Liver (tissue), 9 donors: ENCODE measurements around the gene MMS22L. TPM values are rescaled to one million over a fixed set of nuclear protein-coding genes. Genes with fewer than 3 reads are reported as not detected.

ENCODE experiments used
- DNase-seq: peaks from one replicate; pipeline ENCODE4 v3.0.0-alpha.2; 2017; ENCODE audit warnings: low spot score
- H3K27ac ChIP-seq, 2 donors: one replicate each; pipeline ENCODE4 v1.7.0; 2013; ENCODE audit warnings: inconsistent platforms in 2 of 2, low read length in 2 of 2, control low read depth in 1 of 2, low read depth in 1 of 2, mild to moderate bottlenecking in 1 of 2
- H3K27me3 ChIP-seq, 4 donors: one replicate each; pipeline versions ENCODE4 v1.6.1 to v1.7.0; 2013; ENCODE audit warnings: low read length in 3 of 4, inconsistent platforms in 1 of 4, mild to moderate bottlenecking in 1 of 4, moderate library complexity in 1 of 4; ENCODE audit not compliant: control insufficient read depth in 4 of 4, insufficient read depth in 4 of 4
- H3K36me3 ChIP-seq, 4 donors: one replicate each; pipeline versions ENCODE4 v1.6.1 to v1.7.0; 2013; ENCODE audit warnings: low read length in 3 of 4, mild to moderate bottlenecking in 3 of 4, low read depth in 1 of 4, moderate library complexity in 1 of 4; ENCODE audit not compliant: control insufficient read depth in 4 of 4, insufficient read depth in 3 of 4
- H3K4me1 ChIP-seq, 4 donors: one replicate each; pipeline versions ENCODE4 v1.6.1 to v1.7.0; 2013; ENCODE audit warnings: low read length in 3 of 4, mild to moderate bottlenecking in 3 of 4, moderate library complexity in 1 of 4; ENCODE audit not compliant: control insufficient read depth in 4 of 4, insufficient read depth in 4 of 4
- H3K4me3 ChIP-seq, 3 donors: one replicate each; pipeline versions ENCODE4 v1.6.1 to v1.7.0; 2013; ENCODE audit warnings: low read length in 3 of 3, control low read depth in 1 of 3, low read depth in 1 of 3, mild to moderate bottlenecking in 1 of 3
- H3K9ac ChIP-seq, 2 donors: one replicate each; pipeline ENCODE4 v1.7.0; 2013; ENCODE audit warnings: low read length in 2 of 2, mild to moderate bottlenecking in 2 of 2, moderate library complexity in 2 of 2, control low read depth in 1 of 2, low read depth in 1 of 2
- H3K9me3 ChIP-seq, 4 donors: one replicate each; pipeline versions ENCODE4 v1.6.1 to v1.7.0; 2013; ENCODE audit warnings: low read length in 3 of 4; ENCODE audit not compliant: control insufficient read depth in 4 of 4
- CTCF ChIP-seq: fragments of 150-350 bp; IDR thresholded peaks from 2 replicates; pipeline ENCODE4 v1.5.1; 2017; ENCODE audit warnings: improper control_type of control experiment, low read depth, low read length; ENCODE audit not compliant: missing input control
- EGR1 ChIP-seq, 2 donors: IDR thresholded peaks; 2 replicates each; pipeline ENCODE4 v1.6.1; 2016 to 2018; ENCODE audit warnings: antibody characterized with exemption in 2 of 2, low read depth in 2 of 2
- FOXA1 ChIP-seq: IDR thresholded peaks from 2 replicates; pipeline ENCODE4 v1.6.1; 2016; ENCODE audit warnings: antibody characterized with exemption
- GABPA ChIP-seq, 2 donors: IDR thresholded peaks in 1 of 2; conservative IDR thresholded peaks in 1 of 2; 2 replicates each; pipeline ENCODE4 v1.6.1; 2016; ENCODE audit warnings: antibody characterized with exemption in 2 of 2, mild to moderate bottlenecking in 1 of 2, moderate library complexity in 1 of 2
- HNF4G ChIP-seq: IDR thresholded peaks from 2 replicates; pipeline ENCODE4 v1.6.1; 2016; ENCODE audit warnings: antibody characterized with exemption
- JUND ChIP-seq, 2 donors: IDR thresholded peaks; 2 replicates each; pipeline ENCODE4 v1.6.1; 2016; ENCODE audit warnings: antibody characterized with exemption in 2 of 2
- NR2F2 ChIP-seq: IDR thresholded peaks from 2 replicates; pipeline ENCODE4 v1.6.1; 2016; ENCODE audit warnings: antibody characterized with exemption
- RAD21 ChIP-seq, 2 donors: IDR thresholded peaks; 2 replicates each; pipeline ENCODE4 v1.6.1; 2016; ENCODE audit warnings: antibody characterized with exemption in 2 of 2, mild to moderate bottlenecking in 2 of 2
- REST ChIP-seq: IDR thresholded peaks from 2 replicates; pipeline ENCODE4 v1.6.1; 2016; ENCODE audit warnings: antibody characterized with exemption, mild to moderate bottlenecking
- RXRA ChIP-seq, 2 donors: IDR thresholded peaks; 2 replicates each; pipeline ENCODE4 v1.6.1; 2017 to 2018; ENCODE audit warnings: antibody characterized with exemption in 2 of 2, mild to moderate bottlenecking in 1 of 2
- SP1 ChIP-seq: IDR thresholded peaks from 2 replicates; pipeline ENCODE4 v1.6.1; 2018; ENCODE audit warnings: antibody characterized with exemption, mild to moderate bottlenecking
- TAF1 ChIP-seq: conservative IDR thresholded peaks from 2 replicates; pipeline ENCODE4 v1.6.1; 2016; ENCODE audit warnings: antibody characterized with exemption, mild to moderate bottlenecking
- YY1 ChIP-seq: IDR thresholded peaks from 2 replicates; pipeline ENCODE4 v1.6.1; 2016; ENCODE audit warnings: antibody characterized with exemption, mild to moderate bottlenecking
- ZBTB33 ChIP-seq: IDR thresholded peaks from 2 replicates; pipeline ENCODE4 v1.6.1; 2016; ENCODE audit warnings: antibody characterized with exemption
- WGBS: extraction: QIAGEN DNeasy Blood & Tissue Kit; methylation state at CpG from one replicate; pipeline ENCODE4 v1.1.7; 2013; 5-methylcytosine and 5-hydroxymethylcytosine counted together
- polyA plus RNA-seq, 2 donors: library from polyadenylated mRNA; stranded (reverse) in 1 of 2; unstranded in 1 of 2; fragments of 200-250 nt in 1 of 2; fragments of >200 nt in 1 of 2; fragmentation: Nextera tagmentation in 1 of 2; extraction: Ambion mirVana in 1 of 2; gene quantifications; one replicate each; pipeline versions ENCODE4 v1.2.1 to v1.2.3, GENCODE V29; 2013 to 2015
- total RNA-seq, 2 donors: library from RNA; depleted of rRNA; stranded (reverse); fragments of >200 nt; gene quantifications; one replicate each; pipeline ENCODE4 v1.2.3, GENCODE V29; 2014
- donor health status: healthy.
- donor health status: healthy.
- donor health status: healthy.
- donor health status: healthy.
- donor health status: healthy.

Gene MMS22L
- total and polyA plus RNA-seq, 4 donors, result 0.32 to 14.9 (median 2.6) TPM

GRCh38 chr6:97275804-97276203, 7.2 kb downstream of the MMS22L start:
- Histone ChIP-seq H3K27me3 (no peaks in the 10 kb centered on the region), H3K9ac (no peak overlapping the region), H3K36me3 (peaks cover 0 to 3% (median 0%) of the 10 kb centered on the region in 4 donors), H3K4me1 (no peaks in the 10 kb centered on the region), H3K4me3 (no peak overlapping the region), H3K9me3 (no peaks in the 10 kb centered on the region), H3K27ac (no peak overlapping the region)
- WGBS, result 97% methylated on average over 4 of the region's 4 CpGs
- TF ChIP-seq CTCF, result no peak
- TF ChIP-seq GABPA (IDR thresholded peaks at IDR 0.05 in 1 of 2, conservative IDR thresholded peaks at IDR 0.05 in 1 of 2), result no peak
- no peak for TF ChIP-seq RXRA (IDR thresholded peaks at IDR 0.05)
- no peak for TF ChIP-seq TAF1
- TF ChIP-seq RAD21 (IDR thresholded peaks at IDR 0.05), result no peak
- TF ChIP-seq FOXA1, result no peak
- TF ChIP-seq REST, result no peak
- TF ChIP-seq ZBTB33, result no peak
- no peak for TF ChIP-seq EGR1 (IDR thresholded peaks at IDR 0.05; ENCODE audit: low read depth in 2 of 2)
- TF ChIP-seq NR2F2, result no peak
- no peak for TF ChIP-seq JUND (IDR thresholded peaks at IDR 0.05)
- TF ChIP-seq HNF4G, result no peak
- TF ChIP-seq YY1, result no peak
- DNase-seq, result no peak

GRCh38 chr6:97269821-97270220, 13.2 kb downstream of the MMS22L start:
- WGBS, result 82% methylated on average over 1 of the region's 1 CpG
- Histone ChIP-seq H3K4me1 (no peaks in the 10 kb centered on the region), H3K27me3 (no peaks in the 10 kb centered on the region), H3K27ac (no peak overlapping the region), H3K4me3 (no peak overlapping the region), H3K9ac (no peak overlapping the region), H3K9me3 (no peaks in the 10 kb centered on the region), H3K36me3 (peaks cover 0 to 9% (median 2%) of the 10 kb centered on the region in 4 donors)
- DNase-seq, result no peak
- TF ChIP-seq SP1, result no peak
